ENCODE results near the gene CLK2. TPM values are rescaled to one million over a fixed set of nuclear protein-coding genes. Genes with fewer than 3 reads are reported as not detected.

The CLK2 gene
- total and polyA plus RNA-seq, 9 of the 15 experiments (the other 6 are each of a cell fraction or from before 2014, with no cell fraction given): 13.5 to 81.4 (median 39.6) TPM

DNA sequence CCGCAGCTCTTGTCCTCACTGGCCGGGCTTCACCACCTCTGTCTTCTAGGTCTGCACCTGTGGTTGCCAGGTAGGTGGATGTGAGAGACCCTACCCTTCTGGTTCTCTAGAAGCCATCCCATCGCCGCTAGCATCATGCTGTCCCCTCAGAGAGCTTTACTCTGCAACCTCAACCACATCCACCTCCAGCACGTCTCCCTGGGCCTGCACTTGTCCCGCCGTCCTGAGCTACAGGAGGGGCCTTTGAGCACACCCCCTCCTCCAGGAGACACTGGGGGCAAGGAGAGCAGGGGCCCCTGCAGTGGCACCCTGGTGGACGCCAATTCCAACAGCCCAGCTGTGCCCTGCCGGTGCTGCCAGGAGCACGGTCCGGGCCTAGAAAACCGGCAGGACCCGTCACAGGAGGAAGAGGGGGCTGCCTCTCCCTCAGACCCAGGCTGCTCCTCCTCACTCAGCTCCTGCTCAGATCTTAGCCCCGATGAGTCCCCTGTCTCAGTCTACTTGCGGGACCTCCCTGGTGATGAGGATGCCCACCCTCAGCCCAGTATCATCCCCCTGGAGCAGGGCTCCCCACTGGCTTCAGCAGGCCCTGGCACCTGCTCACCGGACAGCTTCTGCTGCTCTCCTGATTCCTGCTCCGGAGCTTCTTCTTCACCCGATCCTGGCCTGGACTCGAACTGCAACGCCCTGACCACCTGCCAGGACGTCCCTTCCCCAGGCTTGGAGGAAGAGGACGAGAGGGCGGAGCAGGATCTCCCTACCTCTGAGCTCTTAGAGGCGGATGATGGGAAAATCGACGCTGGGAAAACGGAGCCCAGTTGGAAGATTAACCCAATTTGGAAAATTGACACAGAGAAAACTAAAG, 48.6 kb upstream of the CLK2 start:
- BruUV-seq (replicated peaks): TSS peak; percentile 33
- POLR2A ChIA-PET: interaction anchor here (0.6 to 5.7 kb wide), 14 partner anchors 10 to 670 kb away, joined by 3 to 30 read pairs (median 3); partner anchors contain the start of genes ENTREP3, HCN3 and SCAMP3
- Histone ChIP-seq H4K20me1 (replicated peaks; ENCODE audit: control insufficient read depth, insufficient read depth, low read length) (peaks cover 14% of the 10 kb centered on the region), H3K36me3 (ENCODE audit: control insufficient read depth, insufficient read depth, low read length) (peaks cover 53% of the 10 kb centered on the region), H2AFZ (ENCODE audit: low read depth, low read length) (no peak overlapping the region), H3K9ac (ENCODE audit: insufficient read depth in 1 of 2, low read depth in 2 of 2, low read length in 2 of 2) (peak overlapping the region in 1 of 2 experiments; percentile 67; a peak in 1 of 4 replicates), H3K9me3 (replicated peaks; ENCODE audit: control insufficient read depth, insufficient read depth, low read depth, low read length) (no peaks in the 10 kb centered on the region), H3K79me2 (ENCODE audit: control insufficient read depth, insufficient read depth, low read length) (peaks cover 19% of the 10 kb centered on the region), H3K4me2 (ENCODE audit: insufficient read depth, low read length) (peak overlapping the region; percentile 50; the same call in 1 of the 2 replicates), H3K4me1 (replicated peaks in 1 of 2; ENCODE audit: control insufficient read depth in 2 of 2, insufficient read depth in 2 of 2, low read length in 2 of 2) (peaks cover 17 to 67% of the 10 kb centered on the region in 2 experiments; a peak in 4 of 5 replicates), H3K27ac (ENCODE audit: extremely low read depth, low read depth, low read length) (no peak overlapping the region), H3K9me1 (ENCODE audit: control insufficient read depth, insufficient read depth, low read length) (peaks cover 4% of the 10 kb centered on the region), H3K4me3 (no peak overlapping the region), H3K27me3 (ENCODE audit: control insufficient read depth in 2 of 2, insufficient read depth in 2 of 2, low read length in 2 of 2) (no peaks in the 10 kb centered on the region)
- DNase-seq (ENCODE audit: extremely low read depth in 1 of 4, low spot score in 3 of 4): no peak
- intact Hi-C loops (cut with micrococcal nuclease) (loop anchor here (2.0 to 10.0 kb wide), 2 partner anchors 13 to 273 kb away; partner anchors contain the start of gene FDPS), in situ Hi-C loops (cut with MboI) (loop anchor here (25.0 kb wide), 1 partner anchor 1415 kb away; the partner anchor contains the start of genes ISG20L2, METTL25B and MRPL24)
- no peak for FAIRE-seq
- ATAC-seq: no peak
- TF ChIP-seq NR2C2 (CRISPR knock-in tag; IDR thresholded peaks at IDR 0.05) (no peak), NR2C2 (tag; IDR thresholded peaks at IDR 0.05) (no peak), ETS2 (tag; IDR thresholded peaks at IDR 0.05; ENCODE audit: borderline replicate concordance, poor library complexity, severe bottlenecking) (no peak), LCOR (CRISPR knock-in tag; IDR thresholded peaks at IDR 0.05) (no peak), ZNF561 (CRISPR knock-in tag; conservative IDR thresholded peaks at IDR 0.05) (no peak), ELF1 (tag; IDR thresholded peaks at IDR 0.05) (no peak), TEAD4 (IDR thresholded peaks at IDR 0.05; ENCODE audit: low read length) (no peak), TEAD4 (CRISPR knock-in tag; IDR thresholded peaks at IDR 0.05; ENCODE audit: borderline replicate concordance) (0 out of 2 replicates have a peak, but pooled peaks have one; percentile 45), CBFB (CRISPR knock-in tag; IDR thresholded peaks at IDR 0.05) (no peak), HDGF (IDR thresholded peaks at IDR 0.05) (no peak), CREBBP (IDR thresholded peaks at IDR 0.05; ENCODE audit: low read depth, low read length) (no peak), POLR2G (IDR thresholded peaks at IDR 0.05; ENCODE audit: low read depth, low read length) (peak; percentile 67), HEY1 (CRISPR knock-in tag; IDR thresholded peaks at IDR 0.05; ENCODE audit: borderline replicate concordance) (no peak), ZNF140 (CRISPR knock-in tag; IDR thresholded peaks at IDR 0.05) (no peak), CREB1 (IDR thresholded peaks at IDR 0.05) (no peak), CREB1 (CRISPR knock-in tag; IDR thresholded peaks at IDR 0.05) (peak; percentile 16; the same call in 1 of the 2 replicates), ZNF584 (CRISPR knock-in tag; IDR thresholded peaks at IDR 0.05; ENCODE audit: low read depth) (no peak)
- TF ChIP-seq, protein P1, sequence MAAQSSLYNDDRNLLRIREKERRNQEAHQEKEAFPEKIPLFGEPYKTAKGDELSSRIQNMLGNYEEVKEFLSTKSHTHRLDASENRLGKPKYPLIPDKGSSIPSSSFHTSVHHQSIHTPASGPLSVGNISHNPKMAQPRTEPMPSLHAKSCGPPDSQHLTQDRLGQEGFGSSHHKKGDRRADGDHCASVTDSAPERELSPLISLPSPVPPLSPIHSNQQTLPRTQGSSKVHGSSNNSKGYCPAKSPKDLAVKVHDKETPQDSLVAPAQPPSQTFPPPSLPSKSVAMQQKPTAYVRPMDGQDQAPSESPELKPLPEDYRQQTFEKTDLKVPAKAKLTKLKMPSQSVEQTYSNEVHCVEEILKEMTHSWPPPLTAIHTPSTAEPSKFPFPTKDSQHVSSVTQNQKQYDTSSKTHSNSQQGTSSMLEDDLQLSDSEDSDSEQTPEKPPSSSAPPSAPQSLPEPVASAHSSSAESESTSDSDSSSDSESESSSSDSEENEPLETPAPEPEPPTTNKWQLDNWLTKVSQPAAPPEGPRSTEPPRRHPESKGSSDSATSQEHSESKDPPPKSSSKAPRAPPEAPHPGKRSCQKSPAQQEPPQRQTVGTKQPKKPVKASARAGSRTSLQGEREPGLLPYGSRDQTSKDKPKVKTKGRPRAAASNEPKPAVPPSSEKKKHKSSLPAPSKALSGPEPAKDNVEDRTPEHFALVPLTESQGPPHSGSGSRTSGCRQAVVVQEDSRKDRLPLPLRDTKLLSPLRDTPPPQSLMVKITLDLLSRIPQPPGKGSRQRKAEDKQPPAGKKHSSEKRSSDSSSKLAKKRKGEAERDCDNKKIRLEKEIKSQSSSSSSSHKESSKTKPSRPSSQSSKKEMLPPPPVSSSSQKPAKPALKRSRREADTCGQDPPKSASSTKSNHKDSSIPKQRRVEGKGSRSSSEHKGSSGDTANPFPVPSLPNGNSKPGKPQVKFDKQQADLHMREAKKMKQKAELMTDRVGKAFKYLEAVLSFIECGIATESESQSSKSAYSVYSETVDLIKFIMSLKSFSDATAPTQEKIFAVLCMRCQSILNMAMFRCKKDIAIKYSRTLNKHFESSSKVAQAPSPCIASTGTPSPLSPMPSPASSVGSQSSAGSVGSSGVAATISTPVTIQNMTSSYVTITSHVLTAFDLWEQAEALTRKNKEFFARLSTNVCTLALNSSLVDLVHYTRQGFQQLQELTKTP (IDR thresholded peaks at IDR 0.05; ENCODE audit: low read depth in 1 of 2, partially characterized antibody in 2 of 2): no peak
- WGBS (ENCODE audit: insufficient coverage, low coverage, missing lambda C conversion rate): 87% methylated on average over 25 of the region's 27 CpGs
- CTCF ChIA-PET (ENCODE audit: low intra/inter-chr PET ratio): interaction anchor here (5.0 kb wide), 1 partner anchor 71 kb away, joined by 38 read pairs; no protein-coding TSS in a partner anchor
